H9 (cell line): ENCODE results near the gene ZNF212. TPM values are rescaled to one million over a fixed set of nuclear protein-coding genes. Genes with fewer than 3 reads are reported as not detected.

ENCODE experiments used
- DNase-seq: peaks from one replicate; pipeline ENCODE4 v3.0.0-alpha.2; 2017
- H2AFZ ChIP-seq: one replicate; pipeline ENCODE4 v1.6.1; 2013; ENCODE audit warnings: mild to moderate bottlenecking, low read length, control low read depth, moderate library complexity
- H2AK5ac ChIP-seq: 2 replicates; pipeline ENCODE4 v1.6.1; 2013; ENCODE audit warnings: low read length, control low read depth, mixed read lengths; ENCODE audit not compliant: insufficient read length
- H2BK120ac ChIP-seq: one replicate; pipeline ENCODE4 v1.6.1; 2013; ENCODE audit warnings: low read depth, mild to moderate bottlenecking, low read length, control low read depth, inconsistent platforms; ENCODE audit not compliant: poor library complexity, severe bottlenecking
- H2BK12ac ChIP-seq: 2 replicates; pipeline ENCODE4 v1.6.1; 2013; ENCODE audit warnings: low read length, control low read depth, mixed read lengths, low read depth; ENCODE audit not compliant: insufficient read length
- H2BK15ac ChIP-seq: 2 replicates; pipeline ENCODE4 v1.6.1; 2013; ENCODE audit warnings: low read depth, low read length, control low read depth
- H2BK20ac ChIP-seq: one replicate; pipeline ENCODE4 v1.6.1; 2013; ENCODE audit warnings: low read depth, mild to moderate bottlenecking, low read length, control low read depth, inconsistent platforms; ENCODE audit not compliant: poor library complexity, severe bottlenecking
- H2BK5ac ChIP-seq: 2 replicates; pipeline ENCODE4 v1.6.1; 2013; ENCODE audit warnings: low read length, control low read depth, mixed read lengths; ENCODE audit not compliant: insufficient read length
- H3K14ac ChIP-seq: 2 replicates; pipeline ENCODE4 v1.6.1; 2013; ENCODE audit warnings: low read length, control low read depth; ENCODE audit not compliant: insufficient read depth
- H3K18ac ChIP-seq: 2 replicates; pipeline ENCODE4 v1.6.1; 2013; ENCODE audit warnings: low read depth, mild to moderate bottlenecking, mixed read lengths, low read length, control low read depth; ENCODE audit not compliant: insufficient read length
- H3K23ac ChIP-seq: 2 replicates; pipeline ENCODE4 v1.6.1; 2013; ENCODE audit warnings: low read length, control low read depth, mixed read lengths, low read depth; ENCODE audit not compliant: insufficient read length
- H3K23me2 ChIP-seq: 2 replicates; pipeline ENCODE4 v1.6.1; 2013; ENCODE audit warnings: low read depth, mild to moderate bottlenecking, mixed read lengths, low read length, control low read depth; ENCODE audit not compliant: insufficient read length, poor library complexity, severe bottlenecking
- H3K27ac ChIP-seq: 2 replicates; pipeline ENCODE4 v1.5.1; 2013; ENCODE audit warnings: low read length, control low read depth, mixed read lengths, low read depth; ENCODE audit not compliant: insufficient read length
- H3K27me3 ChIP-seq: 2 replicates; pipeline ENCODE4 v1.6.1; 2013; ENCODE audit warnings: low read length, control low read depth, inconsistent platforms; ENCODE audit not compliant: insufficient read depth
- H3K4ac ChIP-seq: 2 replicates; pipeline ENCODE4 v1.6.1; 2013; ENCODE audit warnings: low read depth, mild to moderate bottlenecking, control low read depth, inconsistent platforms, low read length, moderate library complexity
- H3K4me1 ChIP-seq: 2 replicates; pipeline ENCODE4 v1.6.1; 2013; ENCODE audit warnings: low read length, control low read depth, inconsistent platforms; ENCODE audit not compliant: insufficient read depth
- H3K4me2 ChIP-seq: 2 replicates; pipeline ENCODE4 v1.6.1; 2013; ENCODE audit warnings: low read length, control low read depth, mixed read lengths; ENCODE audit not compliant: insufficient read length, insufficient read depth
- H3K56ac ChIP-seq: 2 replicates; pipeline ENCODE4 v1.6.1; 2013; ENCODE audit warnings: low read depth, mild to moderate bottlenecking, mixed read lengths, low read length, control low read depth; ENCODE audit not compliant: insufficient read length
- H3K79me1 ChIP-seq: 2 replicates; pipeline ENCODE4 v1.6.1; 2013; ENCODE audit warnings: low read depth, mild to moderate bottlenecking, moderate library complexity, low read length, control low read depth, inconsistent platforms; ENCODE audit not compliant: insufficient read depth, poor library complexity, severe bottlenecking
- H3K79me2 ChIP-seq: 2 replicates; pipeline ENCODE4 v1.6.1; 2013; ENCODE audit warnings: low read length, control low read depth, inconsistent platforms; ENCODE audit not compliant: insufficient read depth
- H3K9ac ChIP-seq: 2 replicates; pipeline ENCODE4 v1.6.1; 2013; ENCODE audit warnings: low read length, control low read depth, mixed read lengths; ENCODE audit not compliant: insufficient read length; ENCODE audit errors: extremely low read depth
- H3K9me3 ChIP-seq: one replicate; pipeline ENCODE4 v1.6.1; 2013; ENCODE audit warnings: low read depth, low read length, inconsistent platforms; ENCODE audit not compliant: control insufficient read depth
- H3T11ph ChIP-seq: one replicate; pipeline ENCODE4 v1.6.1; 2013; ENCODE audit warnings: mild to moderate bottlenecking, low read length, control low read depth, inconsistent platforms
- H4K20me1 ChIP-seq: one replicate; pipeline ENCODE4 v1.6.1; 2013; ENCODE audit not compliant: control insufficient read depth, insufficient read length, insufficient read depth
- H4K5ac ChIP-seq: 2 replicates; pipeline ENCODE4 v1.6.1; 2013; ENCODE audit warnings: low read depth, mild to moderate bottlenecking, mixed read lengths, low read length, control low read depth; ENCODE audit not compliant: insufficient read length
- H4K8ac ChIP-seq: replicated peaks from 2 replicates; pipeline ENCODE4 v1.6.1; 2013; ENCODE audit warnings: low read length, control low read depth, mixed read lengths, low read depth; ENCODE audit not compliant: insufficient read length
- H4K91ac ChIP-seq: 2 replicates; pipeline ENCODE4 v1.6.1; 2013; ENCODE audit warnings: low read depth, mild to moderate bottlenecking, moderate library complexity, mixed read lengths, low read length, control low read depth; ENCODE audit not compliant: insufficient read length
- H3K27ac Mint-ChIP-seq, 3 experiments: 2 replicates in 2 of 3; 3 replicates in 1 of 3; pipeline ENCODE4 v1.8.0; 2020 to 2021; ENCODE audit warnings: mixed read lengths in 3 of 3, mild to moderate bottlenecking in 1 of 3, moderate library complexity in 1 of 3
- H3K27me3 Mint-ChIP-seq: 2 replicates; pipeline ENCODE4 v1.8.0; 2021; ENCODE audit warnings: low read depth, mild to moderate bottlenecking, moderate library complexity, mixed read lengths
- H3K36me3 Mint-ChIP-seq, 3 experiments: 2 replicates in 2 of 3; 3 replicates in 1 of 3; pipeline ENCODE4 v1.8.0; 2020 to 2021; ENCODE audit warnings: low read depth in 3 of 3, mixed read lengths in 3 of 3; ENCODE audit not compliant: insufficient read depth in 1 of 3
- H3K4me1 Mint-ChIP-seq, 2 experiments: 2 replicates each; pipeline ENCODE4 v1.8.0; 2020; ENCODE audit warnings: mixed read lengths in 2 of 2
- H3K4me3 Mint-ChIP-seq, 2 experiments: 2 replicates in 1 of 2; 3 replicates in 1 of 2; pipeline ENCODE4 v1.8.0; 2020 to 2021; ENCODE audit warnings: mild to moderate bottlenecking in 2 of 2, mixed read lengths in 2 of 2, moderate library complexity in 1 of 2
- H3K9me3 Mint-ChIP-seq, 2 experiments: 2 replicates in 1 of 2; 3 replicates in 1 of 2; pipeline ENCODE4 v1.8.0; 2020; ENCODE audit warnings: mild to moderate bottlenecking in 2 of 2, mixed read lengths in 2 of 2, moderate library complexity in 1 of 2
- whole genome bisulfite sequencing: extraction: QIAGEN DNeasy Blood & Tissue Kit; methylation state at CpG from one replicate; pipeline ENCODE4 v1.1.7; 2013; ENCODE audit warnings: missing lambda C conversion rate, low lambda C conversion rate, mixed read lengths; ENCODE audit not compliant: insufficient read length; ENCODE audit errors: extremely low coverage; 5-methylcytosine and 5-hydroxymethylcytosine counted together
- total RNA-seq: library from RNA; stranded (reverse); gene quantifications from 2 replicates; pipeline ENCODE4 v1.2.1, GENCODE V29; 2021
- TF ChIP-seq, protein P1 (sequence below): fragments of 200-600 bp; sonication (generic); conservative IDR thresholded peaks from 3 replicates; pipeline ENCODE4 v1.8.0; 2021; ENCODE audit warnings: antibody characterized with exemption, mild to moderate bottlenecking

ZNF212 gene
- total RNA-seq, 1 experiment from 2014 or later, result 21.1 TPM

DNA sequence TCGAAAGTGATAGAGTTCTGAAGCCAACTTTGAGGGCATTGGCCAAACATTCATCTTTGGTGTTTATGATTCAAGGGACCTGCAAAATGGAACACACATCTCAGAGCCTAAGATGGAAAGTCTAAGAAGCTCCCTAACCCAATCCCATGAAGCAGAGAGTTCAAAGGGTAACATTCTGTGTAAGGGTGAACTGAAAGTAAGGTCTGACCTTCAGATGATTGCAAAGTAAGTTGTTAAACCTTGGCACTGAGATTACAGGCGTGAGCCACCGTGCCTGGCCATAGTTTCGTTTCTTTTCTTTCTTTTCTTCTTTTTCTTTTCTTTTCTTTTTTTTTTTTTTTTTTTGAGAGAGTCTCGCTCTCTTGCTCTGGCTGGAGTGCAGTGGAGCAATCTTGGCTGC is 2.2 kb downstream of the ZNF212 start:
- peaks cover 9% of the 10 kb centered on the region in 2 experiments for H3K4me1 Mint-ChIP-seq
- Histone ChIP-seq H3K9me3 (no peaks in the 10 kb centered on the region), H3K4me1 (peaks cover 2% of the 10 kb centered on the region; the same call in 1 of the 2 replicates), H2BK20ac (no peak overlapping the region), H3K56ac (no peak overlapping the region), H2BK120ac (no peak overlapping the region), H3K27me3 (no peaks in the 10 kb centered on the region), H3K23me2 (no peaks in the 10 kb centered on the region), H4K5ac (no peak overlapping the region), H3K4me2 (no peak overlapping the region), H2AK5ac (no peak overlapping the region), H2BK12ac (no peak overlapping the region), H2BK15ac (no peak overlapping the region), H3K79me2 (peaks cover 7% of the 10 kb centered on the region; the same call in 1 of the 2 replicates), H2BK5ac (no peak overlapping the region), H3K18ac (no peak overlapping the region), H3K23ac (no peak overlapping the region), H2AFZ (no peak overlapping the region), H4K20me1 (no peaks in the 10 kb centered on the region), H3K9ac (no peak overlapping the region), H3K4ac (no peak overlapping the region), H3T11ph (no peak overlapping the region), H3K27ac (no peak overlapping the region), H3K14ac (no peak overlapping the region), H4K8ac (no peak overlapping the region), H4K91ac (no peak overlapping the region), H3K79me1 (peaks cover 4% of the 10 kb centered on the region)
- WGBS, result no CpG with 5 or more reads among the region's 5 CpGs
- DNase-seq, result no peak
- H3K27ac Mint-ChIP-seq, result no peak overlapping the region
- peak overlapping the region in 1 of 2 experiments; percentile 98; a peak in 3 of 5 replicates for H3K4me3 Mint-ChIP-seq
- H3K9me3 Mint-ChIP-seq, result peaks cover 7 to 9% of the 10 kb centered on the region in 2 experiments
- H3K36me3 Mint-ChIP-seq, result peaks cover 4 to 11% (median 9%) of the 10 kb centered on the region in 3 experiments; a peak in 6 of 7 replicates
- TF ChIP-seq, protein P1, sequence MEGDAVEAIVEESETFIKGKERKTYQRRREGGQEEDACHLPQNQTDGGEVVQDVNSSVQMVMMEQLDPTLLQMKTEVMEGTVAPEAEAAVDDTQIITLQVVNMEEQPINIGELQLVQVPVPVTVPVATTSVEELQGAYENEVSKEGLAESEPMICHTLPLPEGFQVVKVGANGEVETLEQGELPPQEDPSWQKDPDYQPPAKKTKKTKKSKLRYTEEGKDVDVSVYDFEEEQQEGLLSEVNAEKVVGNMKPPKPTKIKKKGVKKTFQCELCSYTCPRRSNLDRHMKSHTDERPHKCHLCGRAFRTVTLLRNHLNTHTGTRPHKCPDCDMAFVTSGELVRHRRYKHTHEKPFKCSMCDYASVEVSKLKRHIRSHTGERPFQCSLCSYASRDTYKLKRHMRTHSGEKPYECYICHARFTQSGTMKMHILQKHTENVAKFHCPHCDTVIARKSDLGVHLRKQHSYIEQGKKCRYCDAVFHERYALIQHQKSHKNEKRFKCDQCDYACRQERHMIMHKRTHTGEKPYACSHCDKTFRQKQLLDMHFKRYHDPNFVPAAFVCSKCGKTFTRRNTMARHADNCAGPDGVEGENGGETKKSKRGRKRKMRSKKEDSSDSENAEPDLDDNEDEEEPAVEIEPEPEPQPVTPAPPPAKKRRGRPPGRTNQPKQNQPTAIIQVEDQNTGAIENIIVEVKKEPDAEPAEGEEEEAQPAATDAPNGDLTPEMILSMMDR, result no peak
- H3K27me3 Mint-ChIP-seq, result peaks cover 21% of the 10 kb centered on the region
